HepG2 (cell line): ENCODE measurements around the gene FRMD8. TPM values are rescaled to one million over a fixed set of nuclear protein-coding genes. Genes with fewer than 3 reads are reported as not detected.

Source experiments
- ARID2 ChIP-seq: sonication (generic); formaldehyde crosslinking; IDR thresholded peaks from 2 replicates; pipeline ENCODE4 v1.8.1; 2022; ENCODE audit warnings: mild to moderate bottlenecking, missing genetic modification reagents, borderline replicate concordance
- BCL3 ChIP-seq: sonication (generic); formaldehyde crosslinking; IDR thresholded peaks from 2 replicates; pipeline ENCODE4 v1.5.1; 2020; ENCODE audit warnings: mild to moderate bottlenecking, missing genetic modification reagents, moderate library complexity
- ELF1 ChIP-seq: sonication (generic); formaldehyde crosslinking; IDR thresholded peaks from 2 replicates; pipeline ENCODE4 v1.4.0; 2020; ENCODE audit warnings: missing genetic modification reagents
- FOSL2 ChIP-seq: sonication (generic); formaldehyde crosslinking; IDR thresholded peaks from 2 replicates; pipeline ENCODE4 v1.4.0; 2020; ENCODE audit warnings: missing genetic modification reagents
- KDM4B ChIP-seq: sonication (generic); formaldehyde crosslinking; IDR thresholded peaks from 2 replicates; pipeline ENCODE4 v1.4.0; 2020; ENCODE audit warnings: missing genetic modification reagents
- KLF9 ChIP-seq: IDR thresholded peaks from 2 replicates; pipeline ENCODE4 v1.6.1; 2016; ENCODE audit warnings: low read depth
- NCOR1 ChIP-seq: fragments of 200-600 bp; sonication (generic); IDR thresholded peaks from 2 replicates; pipeline ENCODE4 v1.7.0; 2017; ENCODE audit warnings: antibody characterized with exemption, low read length, borderline replicate concordance
- NFE2 ChIP-seq: sonication (generic); formaldehyde crosslinking; IDR thresholded peaks from 2 replicates; pipeline ENCODE4 v1.4.0; 2020; ENCODE audit warnings: missing genetic modification reagents
- SMAD9 ChIP-seq: sonication (generic); formaldehyde crosslinking; IDR thresholded peaks from 2 replicates; pipeline ENCODE4 v1.5.1; 2020; ENCODE audit warnings: mild to moderate bottlenecking, missing genetic modification reagents
- SP1 ChIP-seq, 2 experiments: fragments of 450-650 bp in 1 of 2; sonication (generic) in 1 of 2; formaldehyde crosslinking in 1 of 2; IDR thresholded peaks; 2 replicates each; pipeline versions ENCODE4 v1.4.0 to v1.6.1; 2016 to 2020; ENCODE audit warnings: missing genetic modification reagents in 1 of 2
- TCF7L2 ChIP-seq: IDR thresholded peaks from 2 replicates; pipeline ENCODE4 v1.6.1; 2011; ENCODE audit warnings: mild to moderate bottlenecking, low read depth, low read length, moderate library complexity
- TRIM24 ChIP-seq: sonication (generic); formaldehyde crosslinking; IDR thresholded peaks from 2 replicates; pipeline ENCODE4 v1.8.0; 2022; ENCODE audit warnings: mild to moderate bottlenecking, missing genetic modification reagents
- ZFP82 ChIP-seq: sonication (generic); formaldehyde crosslinking; IDR thresholded peaks from 2 replicates; pipeline ENCODE4 v1.5.1; 2020; ENCODE audit warnings: mild to moderate bottlenecking, missing genetic modification reagents, borderline replicate concordance
- ZNF232 ChIP-seq: sonication (generic); formaldehyde crosslinking; IDR thresholded peaks from 2 replicates; pipeline ENCODE4 v1.4.0; 2020; ENCODE audit warnings: missing genetic modification reagents, borderline replicate concordance
- ZNF337 ChIP-seq: sonication (generic); formaldehyde crosslinking; IDR thresholded peaks from 2 replicates; pipeline ENCODE4 v1.5.1; 2020; ENCODE audit warnings: missing genetic modification reagents, low read depth, mild to moderate bottlenecking, borderline replicate concordance
- ZNF432 ChIP-seq: sonication (generic); formaldehyde crosslinking; IDR thresholded peaks from 2 replicates; pipeline ENCODE4 v1.5.0; 2020; ENCODE audit warnings: missing genetic modification reagents, mild to moderate bottlenecking, borderline replicate concordance
- ZNF543 ChIP-seq: sonication (generic); formaldehyde crosslinking; IDR thresholded peaks from 2 replicates; pipeline ENCODE4 v1.4.0; 2020; ENCODE audit warnings: mild to moderate bottlenecking, missing genetic modification reagents
- ZNF546 ChIP-seq: sonication (generic); formaldehyde crosslinking; conservative IDR thresholded peaks from 2 replicates; pipeline ENCODE4 v1.8.1; 2023; ENCODE audit warnings: mild to moderate bottlenecking, missing genetic modification reagents
- polyA plus RNA-seq, 8 experiments: library from polyadenylated mRNA; depleted of rRNA in 3 of 8; stranded (reverse) in 7 of 8; unstranded in 1 of 8; fragments of >200 nt; fragmentation: Illumina TruSeq in 4 of 8; extraction: Trizol in 4 of 8; gene quantifications; 2 replicates each; pipeline versions ENCODE4 v1.2.1 to v1.2.3, GENCODE V29; 2011 to 2016; ENCODE audit warnings: low read depth in 4 of 8, missing spikeins in 1 of 8, mixed read lengths in 1 of 8; ENCODE audit not compliant: insufficient read depth in 1 of 8
- total RNA-seq, 5 experiments: library from RNA; depleted of rRNA; stranded (reverse); fragments of >200 nt; fragmentation: Illumina TruSeq; extraction: Trizol; gene quantifications; 2 replicates each; pipeline ENCODE4 v1.2.3, GENCODE V29; 2016; ENCODE audit warnings: low read depth in 1 of 5
- TF ChIP-seq, protein P1 (sequence below): IDR thresholded peaks from 2 replicates; pipeline ENCODE4 v1.6.1; 2016; ENCODE audit warnings: mild to moderate bottlenecking, missing biosample characterization, missing genetic modification reagents
- TF ChIP-seq, protein P2 (sequence below): sonication (generic); formaldehyde crosslinking; IDR thresholded peaks from 2 replicates; pipeline ENCODE4 v1.4.0; 2020; ENCODE audit warnings: mild to moderate bottlenecking, missing genetic modification reagents, borderline replicate concordance
- TF ChIP-seq, protein P3 (sequence below): sonication (generic); formaldehyde crosslinking; IDR thresholded peaks from 2 replicates; pipeline ENCODE4 v1.4.0; 2020; ENCODE audit warnings: mild to moderate bottlenecking, missing genetic modification reagents
- TF ChIP-seq, protein P4 (sequence below): sonication (generic); formaldehyde crosslinking; IDR thresholded peaks from 2 replicates; pipeline ENCODE4 v1.9.0; 2022; ENCODE audit warnings: low read depth, missing genetic modification reagents

Gene FRMD8
- total and polyA plus RNA-seq, 2 of the 13 experiments (the other 11 are each of a cell fraction or from before 2014, with no cell fraction given) = 5.8 to 20.6 TPM

- TF ChIP-seq ZNF232 (no peak), TCF7L2 (no peak), SMAD9 (CRISPR knock-in tag) (no peak), NCOR1 (no peak), FOSL2 (CRISPR knock-in tag) (peak; percentile 43; the same call in 1 of the 2 replicates), KLF9 (CRISPR knock-in tag) (no peak), ZNF546 (CRISPR knock-in tag) (no peak), NFE2 (CRISPR knock-in tag) (no peak), SP1 (IDR thresholded peaks at IDR 0.05) (no peak), SP1 (CRISPR knock-in tag; IDR thresholded peaks at IDR 0.05) (peak; percentile 44; the same call in 1 of the 2 replicates), KDM4B (CRISPR knock-in tag) (no peak), ARID2 (CRISPR knock-in tag) (no peak), BCL3 (CRISPR knock-in tag) (no peak), TRIM24 (CRISPR knock-in tag) (no peak), ZNF337 (CRISPR knock-in tag) (no peak), ELF1 (CRISPR knock-in tag) (0 out of 2 replicates have a peak, but pooled peaks have one; percentile 32), ZNF543 (CRISPR knock-in tag) (no peak), ZFP82 (no peak), ZNF432 (CRISPR knock-in tag) (no peak)
- TF ChIP-seq, protein P1, sequence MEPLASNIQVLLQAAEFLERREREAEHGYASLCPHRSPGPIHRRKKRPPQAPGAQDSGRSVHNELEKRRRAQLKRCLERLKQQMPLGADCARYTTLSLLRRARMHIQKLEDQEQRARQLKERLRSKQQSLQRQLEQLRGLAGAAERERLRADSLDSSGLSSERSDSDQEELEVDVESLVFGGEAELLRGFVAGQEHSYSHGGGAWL (CRISPR knock-in tag) = no peak
- TF ChIP-seq, protein P2, sequence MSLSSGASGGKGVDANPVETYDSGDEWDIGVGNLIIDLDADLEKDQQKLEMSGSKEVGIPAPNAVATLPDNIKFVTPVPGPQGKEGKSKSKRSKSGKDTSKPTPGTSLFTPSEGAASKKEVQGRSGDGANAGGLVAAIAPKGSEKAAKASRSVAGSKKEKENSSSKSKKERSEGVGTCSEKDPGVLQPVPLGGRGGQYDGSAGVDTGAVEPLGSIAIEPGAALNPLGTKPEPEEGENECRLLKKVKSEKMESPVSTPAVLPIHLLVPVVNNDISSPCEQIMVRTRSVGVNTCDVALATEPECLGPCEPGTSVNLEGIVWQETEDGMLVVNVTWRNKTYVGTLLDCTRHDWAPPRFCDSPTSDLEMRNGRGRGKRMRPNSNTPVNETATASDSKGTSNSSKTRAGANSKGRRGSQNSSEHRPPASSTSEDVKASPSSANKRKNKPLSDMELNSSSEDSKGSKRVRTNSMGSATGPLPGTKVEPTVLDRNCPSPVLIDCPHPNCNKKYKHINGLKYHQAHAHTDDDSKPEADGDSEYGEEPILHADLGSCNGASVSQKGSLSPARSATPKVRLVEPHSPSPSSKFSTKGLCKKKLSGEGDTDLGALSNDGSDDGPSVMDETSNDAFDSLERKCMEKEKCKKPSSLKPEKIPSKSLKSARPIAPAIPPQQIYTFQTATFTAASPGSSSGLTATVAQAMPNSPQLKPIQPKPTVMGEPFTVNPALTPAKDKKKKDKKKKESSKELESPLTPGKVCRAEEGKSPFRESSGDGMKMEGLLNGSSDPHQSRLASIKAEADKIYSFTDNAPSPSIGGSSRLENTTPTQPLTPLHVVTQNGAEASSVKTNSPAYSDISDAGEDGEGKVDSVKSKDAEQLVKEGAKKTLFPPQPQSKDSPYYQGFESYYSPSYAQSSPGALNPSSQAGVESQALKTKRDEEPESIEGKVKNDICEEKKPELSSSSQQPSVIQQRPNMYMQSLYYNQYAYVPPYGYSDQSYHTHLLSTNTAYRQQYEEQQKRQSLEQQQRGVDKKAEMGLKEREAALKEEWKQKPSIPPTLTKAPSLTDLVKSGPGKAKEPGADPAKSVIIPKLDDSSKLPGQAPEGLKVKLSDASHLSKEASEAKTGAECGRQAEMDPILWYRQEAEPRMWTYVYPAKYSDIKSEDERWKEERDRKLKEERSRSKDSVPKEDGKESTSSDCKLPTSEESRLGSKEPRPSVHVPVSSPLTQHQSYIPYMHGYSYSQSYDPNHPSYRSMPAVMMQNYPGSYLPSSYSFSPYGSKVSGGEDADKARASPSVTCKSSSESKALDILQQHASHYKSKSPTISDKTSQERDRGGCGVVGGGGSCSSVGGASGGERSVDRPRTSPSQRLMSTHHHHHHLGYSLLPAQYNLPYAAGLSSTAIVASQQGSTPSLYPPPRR (CRISPR knock-in tag) = no peak; the same call in 1 of the 2 replicates
- TF ChIP-seq, protein P3, sequence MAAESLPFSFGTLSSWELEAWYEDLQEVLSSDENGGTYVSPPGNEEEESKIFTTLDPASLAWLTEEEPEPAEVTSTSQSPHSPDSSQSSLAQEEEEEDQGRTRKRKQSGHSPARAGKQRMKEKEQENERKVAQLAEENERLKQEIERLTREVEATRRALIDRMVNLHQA (CRISPR knock-in tag) = no peak
- TF ChIP-seq, protein P4, sequence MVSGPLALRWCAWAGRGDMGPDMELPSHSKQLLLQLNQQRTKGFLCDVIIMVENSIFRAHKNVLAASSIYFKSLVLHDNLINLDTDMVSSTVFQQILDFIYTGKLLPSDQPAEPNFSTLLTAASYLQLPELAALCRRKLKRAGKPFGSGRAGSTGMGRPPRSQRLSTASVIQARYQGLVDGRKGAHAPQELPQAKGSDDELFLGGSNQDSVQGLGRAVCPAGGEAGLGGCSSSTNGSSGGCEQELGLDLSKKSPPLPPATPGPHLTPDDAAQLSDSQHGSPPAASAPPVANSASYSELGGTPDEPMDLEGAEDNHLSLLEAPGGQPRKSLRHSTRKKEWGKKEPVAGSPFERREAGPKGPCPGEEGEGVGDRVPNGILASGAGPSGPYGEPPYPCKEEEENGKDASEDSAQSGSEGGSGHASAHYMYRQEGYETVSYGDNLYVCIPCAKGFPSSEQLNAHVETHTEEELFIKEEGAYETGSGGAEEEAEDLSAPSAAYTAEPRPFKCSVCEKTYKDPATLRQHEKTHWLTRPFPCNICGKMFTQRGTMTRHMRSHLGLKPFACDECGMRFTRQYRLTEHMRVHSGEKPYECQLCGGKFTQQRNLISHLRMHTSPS (CRISPR knock-in tag) = peak; percentile 76
Observed at GRCh38 chr11:65419772-65420481, 33.5 kb downstream of the FRMD8 start (continued).
